Psoas muscle (tissue), 8 donors: Measurements from ENCODE around the gene FPGS. TPM values are rescaled to one million over a fixed set of nuclear protein-coding genes. Genes with fewer than 3 reads are reported as not detected.

Source experiments
- ATAC-seq, 4 donors: fragments of 200-7000 bp; cut with Tn5 transposase; one replicate each; pipeline ENCODE4 v1.9.1; 2020; ENCODE audit warnings: moderate library complexity in 3 of 4, mild to moderate bottlenecking in 2 of 4
- DNase-seq, 2 donors: peaks; one replicate each; pipeline ENCODE4 v3.0.0-alpha.2; 2020
- H3K27ac ChIP-seq: fragments of 200-600 bp; one replicate; pipeline ENCODE4 v1.8.0; 2022
- H3K27me3 ChIP-seq, 3 donors: fragments of 200-600 bp in 1 of 3; one replicate each; pipeline versions ENCODE4 v1.6.1 to v1.8.0; 2013 to 2022; ENCODE audit warnings: low read length in 2 of 3, mild to moderate bottlenecking in 2 of 3, moderate library complexity in 1 of 3; ENCODE audit not compliant: insufficient read depth in 3 of 3
- H3K36me3 ChIP-seq, 2 donors: fragments of 200-600 bp in 1 of 2; one replicate each; pipeline versions ENCODE4 v1.6.1 to v1.8.0; 2013 to 2022; ENCODE audit warnings: low read depth in 1 of 2, mild to moderate bottlenecking in 1 of 2, moderate library complexity in 1 of 2; ENCODE audit not compliant: insufficient read depth in 1 of 2
- H3K4me1 ChIP-seq: fragments of 200-600 bp; one replicate; pipeline ENCODE4 v1.8.0; 2022
- H3K4me3 ChIP-seq: fragments of 200-600 bp; one replicate; pipeline ENCODE4 v1.8.0; 2022; ENCODE audit warnings: mild to moderate bottlenecking
- H3K9me3 ChIP-seq: fragments of 200-600 bp; one replicate; pipeline ENCODE4 v1.8.0; 2022
- WGBS, 3 donors: extraction: QIAGEN DNeasy Blood & Tissue Kit; methylation state at CpG; one replicate each; pipeline versions ENCODE4 v1.1.6 to v1.1.7; 2013; 5-methylcytosine and 5-hydroxymethylcytosine counted together
- intact Hi-C, 2 donors: fragments of 100-400 bp; cut with DNase I; formaldehyde crosslinking; loops; one replicate each; pipeline versions ENCODE4 v1.11.0 to v1.14.2; 2022
- polyA plus RNA-seq, 3 donors: library from polyadenylated mRNA; stranded (reverse); fragments of 200-250 nt; gene quantifications; one replicate each; pipeline ENCODE4 v1.2.3, GENCODE V29; 2013
- total RNA-seq, 4 donors: library from RNA; stranded (reverse); fragmentation: NEBNext Ultra II Directional in 2 of 4; extraction: Animal tissue kit (Norgen Biotek cat#: 25700) in 2 of 4; gene quantifications; one replicate each; pipeline versions ENCODE4 v1.2.1 to v1.2.4, GENCODE V29; 2021 to 2023
- TF ChIP-seq, protein P1 (sequence below): fragments of 200-600 bp; IDR thresholded peaks from one replicate; pipeline ENCODE4 v1.8.0; 2022; ENCODE audit warnings: antibody characterized with exemption
- donor health status: healthy with polysubstance abuse.
- donor health status: DM: no; HTN: no; CAD: no; lungs with moderate emphysema.
- donor health status: Bipolar disorder and iron deficiency.
- donor health status: healthy.
- donor health status: DM: yes; HTN: yes; CAD: no.
- donor health status: DM: no; HTN: no; CAD: no.
- donor health status: DM: no; HTN: no; CAD: no.
- donor health status: DM: yes; HTN: yes; CAD: no.

The FPGS gene
- total and polyA plus RNA-seq, 7 donors = 21.9 to 61.9 (median 39.7) TPM

DNA sequence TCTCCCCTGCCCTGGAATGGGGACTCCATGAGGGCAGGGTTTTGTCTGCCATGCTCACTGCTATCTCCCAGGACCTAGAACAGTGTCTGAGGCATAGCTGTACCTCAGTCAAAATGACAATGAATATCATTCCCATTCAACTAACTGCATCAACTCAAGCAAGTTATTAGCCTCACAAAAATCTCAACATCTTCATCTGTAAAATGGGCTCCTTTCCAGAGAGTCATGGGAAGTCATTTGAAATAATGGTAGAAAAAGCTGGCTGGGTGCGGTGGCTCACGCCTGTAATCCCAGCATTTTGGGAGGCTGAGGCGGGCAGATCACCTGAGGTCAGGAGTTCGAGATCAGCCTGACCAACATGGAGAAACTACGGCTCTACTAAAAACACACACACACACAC is 33.6 kb upstream of the FPGS start:
- 83 to 87% (median 85%) methylated on average over 5 of the region's 5 CpGs for WGBS, 3 donors
- H3K27me3 ChIP-seq = no peaks in the 10 kb centered on the region
- intact Hi-C loops = no loop called here
- ATAC-seq = no peak
- TF ChIP-seq, protein P1, sequence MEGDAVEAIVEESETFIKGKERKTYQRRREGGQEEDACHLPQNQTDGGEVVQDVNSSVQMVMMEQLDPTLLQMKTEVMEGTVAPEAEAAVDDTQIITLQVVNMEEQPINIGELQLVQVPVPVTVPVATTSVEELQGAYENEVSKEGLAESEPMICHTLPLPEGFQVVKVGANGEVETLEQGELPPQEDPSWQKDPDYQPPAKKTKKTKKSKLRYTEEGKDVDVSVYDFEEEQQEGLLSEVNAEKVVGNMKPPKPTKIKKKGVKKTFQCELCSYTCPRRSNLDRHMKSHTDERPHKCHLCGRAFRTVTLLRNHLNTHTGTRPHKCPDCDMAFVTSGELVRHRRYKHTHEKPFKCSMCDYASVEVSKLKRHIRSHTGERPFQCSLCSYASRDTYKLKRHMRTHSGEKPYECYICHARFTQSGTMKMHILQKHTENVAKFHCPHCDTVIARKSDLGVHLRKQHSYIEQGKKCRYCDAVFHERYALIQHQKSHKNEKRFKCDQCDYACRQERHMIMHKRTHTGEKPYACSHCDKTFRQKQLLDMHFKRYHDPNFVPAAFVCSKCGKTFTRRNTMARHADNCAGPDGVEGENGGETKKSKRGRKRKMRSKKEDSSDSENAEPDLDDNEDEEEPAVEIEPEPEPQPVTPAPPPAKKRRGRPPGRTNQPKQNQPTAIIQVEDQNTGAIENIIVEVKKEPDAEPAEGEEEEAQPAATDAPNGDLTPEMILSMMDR = no peak
- H3K9me3 ChIP-seq = no peaks in the 10 kb centered on the region
- H3K4me1 ChIP-seq = peaks cover 6% of the 10 kb centered on the region
- H3K27ac ChIP-seq = peak overlapping the region; percentile 46
- no peaks in the 10 kb centered on the region for H3K36me3 ChIP-seq
- H3K4me3 ChIP-seq = peak overlapping the region; percentile 37
- DNase-seq = no peak

DNA sequence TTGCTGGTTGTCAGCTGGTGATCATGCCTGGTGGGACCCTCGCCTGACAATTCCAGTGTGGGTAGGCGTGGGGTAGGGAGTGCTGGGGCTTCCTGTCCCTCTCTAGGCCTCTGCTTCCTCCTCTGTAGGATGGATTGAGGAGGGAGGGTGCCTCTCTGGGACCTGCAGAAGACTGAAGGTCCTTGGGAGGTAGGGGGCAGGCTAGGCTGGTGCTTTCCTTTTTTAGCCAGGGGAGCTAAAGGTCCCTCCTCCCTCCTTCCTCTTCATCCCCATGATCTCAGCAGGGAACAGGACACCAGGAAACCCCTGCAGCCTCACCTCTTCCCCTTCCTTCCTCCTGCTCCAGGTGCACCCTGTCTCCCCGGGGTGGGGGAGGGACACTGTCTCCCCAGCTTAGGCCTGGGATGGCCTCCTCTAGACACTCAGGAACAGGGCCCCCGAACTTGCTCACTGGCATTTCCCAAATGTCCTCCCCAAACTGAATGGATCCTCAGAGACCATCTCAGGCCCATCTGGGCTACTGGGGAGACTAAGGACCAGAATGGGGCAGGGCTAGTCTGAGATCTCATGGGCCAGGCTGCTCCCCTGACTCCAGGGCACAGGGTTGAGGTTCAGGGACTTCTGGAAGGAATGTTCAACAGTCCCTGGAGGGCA is 32.6 kb upstream of the FPGS start:
- ATAC-seq (no peak), DNase-seq (no peak)
- TF ChIP-seq, protein P1 = no peak
- Histone ChIP-seq H3K4me1 (peaks cover 6% of the 10 kb centered on the region), H3K4me3 (peak overlapping the region; percentile 73), H3K9me3 (no peaks in the 10 kb centered on the region), H3K27me3 (no peaks in the 10 kb centered on the region), H3K36me3 (no peaks in the 10 kb centered on the region), H3K27ac (peak overlapping the region; percentile 55)
- intact Hi-C loops = no loop called here
- WGBS, 3 donors = 68 to 79% (median 69%) methylated on average over 3 to 4 of the region's 4 CpGs

DNA sequence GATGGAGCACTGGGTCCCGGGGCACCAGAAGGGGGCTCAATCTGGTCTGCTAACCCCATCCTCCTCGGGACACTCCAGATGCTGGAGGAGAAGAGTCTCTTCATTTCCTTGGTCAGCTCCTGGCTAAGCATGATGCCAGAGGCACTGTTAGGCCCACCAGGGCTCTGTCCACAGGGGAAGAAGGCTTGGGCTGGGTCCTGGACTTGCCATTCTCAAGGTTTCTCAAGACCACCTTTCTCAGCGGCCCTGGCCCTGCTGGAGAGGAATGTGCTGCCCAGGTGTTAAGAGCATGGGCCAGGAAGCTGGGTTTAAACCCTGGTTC is 32.1 kb upstream of the FPGS start:
- H3K4me1 ChIP-seq = peaks cover 6% of the 10 kb centered on the region

DNA sequence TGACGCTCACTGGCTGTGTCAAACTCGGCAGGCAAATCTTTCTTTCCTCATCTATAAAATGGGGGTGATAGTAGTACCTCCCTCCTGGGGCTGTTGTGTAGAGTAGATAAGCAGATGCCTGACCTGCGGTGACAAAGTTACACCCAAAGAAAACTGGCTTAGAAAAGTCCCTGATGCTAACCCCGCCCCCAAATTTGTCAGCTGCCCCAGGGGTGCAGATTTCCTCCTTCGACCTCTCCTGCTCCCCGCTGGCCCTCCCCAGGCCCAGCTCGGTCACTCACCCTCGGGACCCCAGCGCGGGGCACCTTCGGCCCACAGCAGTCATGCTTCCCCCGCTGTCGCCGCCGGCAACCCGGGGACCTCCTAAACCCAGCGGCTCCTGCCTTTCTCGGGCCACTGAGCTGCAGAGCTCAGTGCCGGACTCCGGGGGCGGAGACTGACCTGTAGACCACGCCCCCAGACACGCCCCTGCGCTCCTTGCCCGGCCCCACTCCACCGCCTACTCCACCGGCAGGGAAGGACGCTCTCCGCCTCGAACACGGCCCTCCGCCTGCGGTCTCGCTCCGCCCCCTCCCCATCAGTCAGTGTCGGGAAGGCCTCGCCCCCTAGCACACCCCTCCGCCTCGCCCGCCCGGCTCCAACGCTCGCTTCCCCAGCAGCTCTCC is 31.6 kb upstream of the FPGS start:
- ATAC-seq (peak; percentile 97 to 98 (median 98)), DNase-seq (peak; percentile 98 to 99)
- Histone ChIP-seq H3K4me1 (peaks cover 6% of the 10 kb centered on the region), H3K36me3 (no peaks in the 10 kb centered on the region), H3K27ac (peak overlapping the region; percentile 55), H3K9me3 (no peaks in the 10 kb centered on the region), H3K27me3 (no peaks in the 10 kb centered on the region), H3K4me3 (peak overlapping the region; percentile 73)
- intact Hi-C loops = no loop called here
- TF ChIP-seq, protein P1 = no peak
- 1 to 4% (median 2%) methylated on average over 38 to 43 of the region's 43 CpGs for WGBS, 3 donors

More for the DNA sequence above, 32.1 kb upstream of the FPGS start:
- intact Hi-C loops = no loop called here
- DNase-seq (no peak), ATAC-seq (no peak)
- 39 to 41% (median 41%) methylated on average over 3 of the region's 3 CpGs for WGBS, 3 donors
- peak overlapping the region; percentile 73 for H3K4me3 ChIP-seq
- H3K27ac ChIP-seq = peak overlapping the region; percentile 55
- H3K27me3 ChIP-seq = no peaks in the 10 kb centered on the region
- H3K9me3 ChIP-seq = no peaks in the 10 kb centered on the region
- H3K36me3 ChIP-seq = no peaks in the 10 kb centered on the region
- TF ChIP-seq, protein P1 = no peak
